ENCODE data around the gene PPP1R14C. TPM values are rescaled to one million over a fixed set of nuclear protein-coding genes. Genes with fewer than 3 reads are reported as not detected.

The PPP1R14C gene
- total RNA-seq, 1 donor from 2014 or later, result 0.11 TPM

GRCh38 chr6:150209415-150209814 lies 66.6 kb downstream of the PPP1R14C start:
- POLR2A ChIA-PET, result no interaction called here
- CTCF ChIA-PET, result no interaction called here

GRCh38 chr6:150211700-150212511 lies 69.1 kb downstream of the PPP1R14C start:
- H3K9me3 Mint-ChIP-seq, result no peaks in the 10 kb centered on the region
- peaks cover 2% of the 10 kb centered on the region for H3K27me3 Mint-ChIP-seq
- intact Hi-C loops (cut with micrococcal nuclease), result no loop called here
- no peak for DNase-seq
- peaks cover 11% of the 10 kb centered on the region for H3K4me1 Mint-ChIP-seq
- POLR2A ChIA-PET, result no interaction called here
- no peaks in the 10 kb centered on the region for H3K36me3 Mint-ChIP-seq (ENCODE audit: low read depth)
- TF ChIP-seq CTCF (IDR thresholded peaks at IDR 0.05), result no peak
- no peak overlapping the region for H3K4me3 Mint-ChIP-seq
- no peak overlapping the region for H3K27ac Mint-ChIP-seq
- ATAC-seq (ENCODE audit: low read depth), result no peak
- CTCF ChIA-PET, result no interaction called here

More at GRCh38 chr6:150209415-150209814, 66.6 kb downstream of the PPP1R14C start:
- intact Hi-C loops (cut with micrococcal nuclease), result no loop called here
- H3K4me1 Mint-ChIP-seq, result peaks cover 18% of the 10 kb centered on the region
- no peaks in the 10 kb centered on the region for H3K36me3 Mint-ChIP-seq (ENCODE audit: low read depth)
- no peak for DNase-seq
- ATAC-seq (ENCODE audit: low read depth), result no peak
- no peak for TF ChIP-seq CTCF (IDR thresholded peaks at IDR 0.05)
- H3K27ac Mint-ChIP-seq, result no peak overlapping the region
- H3K27me3 Mint-ChIP-seq, result peaks cover 7% of the 10 kb centered on the region
- no peaks in the 10 kb centered on the region for H3K9me3 Mint-ChIP-seq
- H3K4me3 Mint-ChIP-seq, result no peak overlapping the region

GRCh38 chr6:150212778-150213177 lies 69.9 kb downstream of the PPP1R14C start:
- intact Hi-C loops (cut with micrococcal nuclease), result no loop called here
- ATAC-seq (ENCODE audit: low read depth) (no peak), DNase-seq (no peak)
- ChIA-PET POLR2A (no interaction called here), CTCF (no interaction called here)
- Mint-ChIP-seq H3K4me3 (no peak overlapping the region), H3K36me3 (ENCODE audit: low read depth) (no peaks in the 10 kb centered on the region), H3K27me3 (no peaks in the 10 kb centered on the region), H3K4me1 (peaks cover 11% of the 10 kb centered on the region), H3K9me3 (no peaks in the 10 kb centered on the region), H3K27ac (no peak overlapping the region)
- no peak for TF ChIP-seq CTCF (IDR thresholded peaks at IDR 0.05)

GRCh38 chr6:150213301-150213700 lies 70.5 kb downstream of the PPP1R14C start:
- ATAC-seq (ENCODE audit: low read depth), result no peak
- Mint-ChIP-seq H3K9me3 (no peaks in the 10 kb centered on the region), H3K4me1 (peaks cover 11% of the 10 kb centered on the region), H3K36me3 (ENCODE audit: low read depth) (no peaks in the 10 kb centered on the region), H3K4me3 (no peak overlapping the region), H3K27me3 (no peaks in the 10 kb centered on the region), H3K27ac (no peak overlapping the region)
- ChIA-PET CTCF (no interaction called here), POLR2A (no interaction called here)
- no peak for DNase-seq
- no peak for TF ChIP-seq CTCF (IDR thresholded peaks at IDR 0.05)
- intact Hi-C loops (cut with micrococcal nuclease), result no loop called here

GRCh38 chr6:150214310-150214709 lies 71.5 kb downstream of the PPP1R14C start:
- ATAC-seq (ENCODE audit: low read depth), result no peak
- no peak overlapping the region for H3K27ac Mint-ChIP-seq

More at GRCh38 chr6:150214310-150214709, 71.5 kb downstream of the PPP1R14C start:
- TF ChIP-seq CTCF (IDR thresholded peaks at IDR 0.05), result no peak
- no peaks in the 10 kb centered on the region for H3K9me3 Mint-ChIP-seq
- intact Hi-C loops (cut with micrococcal nuclease), result no loop called here
- no peak for DNase-seq
- ChIA-PET CTCF (no interaction called here), POLR2A (no interaction called here)
- no peaks in the 10 kb centered on the region for H3K36me3 Mint-ChIP-seq (ENCODE audit: low read depth)
- peaks cover 11% of the 10 kb centered on the region for H3K4me1 Mint-ChIP-seq
- no peaks in the 10 kb centered on the region for H3K27me3 Mint-ChIP-seq
- H3K4me3 Mint-ChIP-seq, result no peak overlapping the region

Measured in activated B cell treated with CpG ODN at 0.5 μM for 24 hours (primary cell).